Epithelial cell of prostate (primary cell): ENCODE data around the gene ITPK1.

Experiments
- DNase-seq: peaks from one replicate; pipeline ENCODE4 v3.0.0-alpha.2; 2011; ENCODE audit warnings: low read depth, low spot score
- H3K27ac ChIP-seq: fragments of 450-650 bp; 2 replicates; pipeline ENCODE4 v1.5.1; 2017; ENCODE audit warnings: mild to moderate bottlenecking

ITPK1 gene

GRCh38 chr14:93017301-93017797, 98.4 kb downstream of the ITPK1 start:
- no peak for DNase-seq

GRCh38 chr14:93016275-93016845, 99.4 kb downstream of the ITPK1 start:
- no peak overlapping the region for H3K27ac ChIP-seq
- no peak for DNase-seq

More at GRCh38 chr14:93017301-93017797, 98.4 kb downstream of the ITPK1 start:
- no peak overlapping the region for H3K27ac ChIP-seq

- DNase-seq, result no peak
- H3K27ac ChIP-seq, result no peak overlapping the region
Measured at GRCh38 chr14:93015505-93015904, 100.2 kb downstream of the ITPK1 start.

- H3K27ac ChIP-seq, result no peak overlapping the region
Measured at GRCh38 chr14:93015064-93015463, 100.7 kb downstream of the ITPK1 start.

GRCh38 chr14:93014058-93015023, 101.4 kb downstream of the ITPK1 start:
- no peak for DNase-seq
- H3K27ac ChIP-seq, result no peak overlapping the region

More at GRCh38 chr14:93015064-93015463, 100.7 kb downstream of the ITPK1 start:
- no peak for DNase-seq

GRCh38 chr14:93012951-93013719, 102.6 kb downstream of the ITPK1 start:
- H3K27ac ChIP-seq, result no peak overlapping the region
- no peak for DNase-seq

GRCh38 chr14:93012506-93012905, 103.2 kb downstream of the ITPK1 start:
- no peak overlapping the region for H3K27ac ChIP-seq
- DNase-seq, result no peak

- DNase-seq, result no peak
- no peak overlapping the region for H3K27ac ChIP-seq
Measured at GRCh38 chr14:93011650-93012325, 103.9 kb downstream of the ITPK1 start.

- DNase-seq, result no peak
- H3K27ac ChIP-seq, result no peak overlapping the region
Measured at GRCh38 chr14:93011141-93011529, 104.6 kb downstream of the ITPK1 start.

GRCh38 chr14:93010522-93011140, 105.1 kb downstream of the ITPK1 start:
- no peak for DNase-seq
- no peak overlapping the region for H3K27ac ChIP-seq

GRCh38 chr14:93010130-93010499, 105.6 kb downstream of the ITPK1 start:
- no peak for DNase-seq
- H3K27ac ChIP-seq, result no peak overlapping the region

GRCh38 chr14:93009471-93010129, 106.1 kb downstream of the ITPK1 start:
- DNase-seq, result no peak
- no peak overlapping the region for H3K27ac ChIP-seq

- DNase-seq, result no peak
- no peak overlapping the region for H3K27ac ChIP-seq
Measured at GRCh38 chr14:93008381-93008780, 107.3 kb downstream of the ITPK1 start.

GRCh38 chr14:93007225-93007997, 108.3 kb downstream of the ITPK1 start:
- peak; percentile 48 for DNase-seq
- H3K27ac ChIP-seq, result no peak overlapping the region

- no peak for DNase-seq
- H3K27ac ChIP-seq, result no peak overlapping the region
Measured at GRCh38 chr14:93006567-93007051, 109.1 kb downstream of the ITPK1 start.

- no peak overlapping the region for H3K27ac ChIP-seq
- no peak for DNase-seq
Measured at GRCh38 chr14:93005838-93006237, 109.9 kb downstream of the ITPK1 start.

GRCh38 chr14:93005135-93005813, 110.5 kb downstream of the ITPK1 start:
- no peak overlapping the region for H3K27ac ChIP-seq

GRCh38 chr14:93004699-93005082, 111.0 kb downstream of the ITPK1 start:
- DNase-seq, result no peak
- no peak overlapping the region for H3K27ac ChIP-seq

More at GRCh38 chr14:93005135-93005813, 110.5 kb downstream of the ITPK1 start:
- DNase-seq, result no peak
